H54 (cell line): ENCODE results near the gene GPR157.
"Not testable (repeated sequence)": the region's sequence is repeated elsewhere in the genome, so short reads cannot be mapped to it uniquely, and the experiment has no call there.

ENCODE experiments used
- DNase-seq: peaks from one replicate; pipeline ENCODE4 v3.0.0; 2011; ENCODE audit warnings: low spot score, mixed read lengths; ENCODE audit not compliant: insufficient read length
- FAIRE-seq: peaks from 3 replicates; lab custom pipeline; 2011; peaks lifted over from hg19 to GRCh38; lab: Jason Lieb, UNC
- POLR2A ChIP-seq: IDR thresholded peaks from 2 replicates; pipeline ENCODE4 v1.6.1; 2011; ENCODE audit warnings: low read depth, mild to moderate bottlenecking, low read length

GPR157 gene

GRCh38 chr1:9128520-9129265 lies at the start of gene GPR157:
Gene GPR157 (minus strand): TSS chr1:9129102. CDS start chr1:9129027, 75 bp downstream.
- peak; percentile 65 for DNase-seq
- TF ChIP-seq POLR2A, result peak; percentile 68

GRCh38 chr1:9174762-9175161 lies 45.9 kb upstream of the GPR157 start:
- no peak for FAIRE-seq
- no peak for DNase-seq
- no peak for TF ChIP-seq POLR2A

More at GRCh38 chr1:9128520-9129265, at the start of gene GPR157:
- FAIRE-seq, result no peak

GRCh38 chr1:9174243-9174642 lies 45.3 kb upstream of the GPR157 start:
- FAIRE-seq (no peak), DNase-seq (no peak)
- no peak for TF ChIP-seq POLR2A

GRCh38 chr1:9169601-9170137 lies 40.8 kb upstream of the GPR157 start:
- DNase-seq (no peak), FAIRE-seq (no peak)
- no peak for TF ChIP-seq POLR2A

- no peak for TF ChIP-seq POLR2A
- FAIRE-seq (no peak), DNase-seq (no peak)
Observed at GRCh38 chr1:9167638-9168037, 38.7 kb upstream of the GPR157 start.

- FAIRE-seq (no peak), DNase-seq (no peak)
- TF ChIP-seq POLR2A, result no peak
Observed at GRCh38 chr1:9166289-9167235, 37.7 kb upstream of the GPR157 start.

GRCh38 chr1:9165396-9165795 lies 36.5 kb upstream of the GPR157 start:
- DNase-seq (no peak), FAIRE-seq (no peak)
- no peak for TF ChIP-seq POLR2A

- TF ChIP-seq POLR2A, result no peak
- no peak for DNase-seq
- no peak for FAIRE-seq
Observed at GRCh38 chr1:9164919-9165318, 36.0 kb upstream of the GPR157 start.

- no peak for FAIRE-seq
- no peak for DNase-seq
- TF ChIP-seq POLR2A, result no peak
Observed at GRCh38 chr1:9164532-9164900, 35.6 kb upstream of the GPR157 start.

- FAIRE-seq, result no peak
- DNase-seq, result no peak
- no peak for TF ChIP-seq POLR2A
Observed at GRCh38 chr1:9161963-9162362, 33.1 kb upstream of the GPR157 start.

GRCh38 chr1:9161342-9161741 lies 32.4 kb upstream of the GPR157 start:
- DNase-seq, result no peak
- no peak for TF ChIP-seq POLR2A
- no peak for FAIRE-seq

GRCh38 chr1:9160079-9160717 lies 31.3 kb upstream of the GPR157 start:
- DNase-seq (no peak), FAIRE-seq (no peak)
- no peak for TF ChIP-seq POLR2A

- TF ChIP-seq POLR2A, result no peak
- FAIRE-seq (no peak), DNase-seq (no peak)
Observed at GRCh38 chr1:9155879-9156278, 27.0 kb upstream of the GPR157 start.

- FAIRE-seq, DNase-seq: not testable (repeated sequence)
Observed at GRCh38 chr1:9155405-9155804, 26.5 kb upstream of the GPR157 start.
